Subcutaneous adipose tissue (tissue), 4 donors: ENCODE results near the gene EYS. TPM values are rescaled to one million over a fixed set of nuclear protein-coding genes. Genes with fewer than 3 reads are reported as not detected.

Experiments
- CTCF ChIP-seq: fragments of 450-650 bp; IDR thresholded peaks from one replicate; pipeline ENCODE4 v1.5.1; 2016; ENCODE audit warnings: low read depth, mild to moderate bottlenecking, control low read depth, antibody characterized with exemption, moderate library complexity
- total RNA-seq, 4 donors: library from RNA; depleted of rRNA; stranded (reverse); fragments of >200 nt; gene quantifications; one replicate each; pipeline ENCODE4 v1.1.0, GENCODE V29; 2016

The EYS gene
- total RNA-seq, 4 donors from 2014 or later, result 0.17 to 3.8 (median 0.82) TPM

- no peak for TF ChIP-seq CTCF
Observed at GRCh38 chr6:64786736-64787135, 920.3 kb downstream of the EYS start.

- no peak for TF ChIP-seq CTCF
Observed at GRCh38 chr6:64782877-64783276, 924.1 kb downstream of the EYS start.

- no peak for TF ChIP-seq CTCF
Observed at GRCh38 chr6:64777941-64778785, 928.9 kb downstream of the EYS start.

DNA sequence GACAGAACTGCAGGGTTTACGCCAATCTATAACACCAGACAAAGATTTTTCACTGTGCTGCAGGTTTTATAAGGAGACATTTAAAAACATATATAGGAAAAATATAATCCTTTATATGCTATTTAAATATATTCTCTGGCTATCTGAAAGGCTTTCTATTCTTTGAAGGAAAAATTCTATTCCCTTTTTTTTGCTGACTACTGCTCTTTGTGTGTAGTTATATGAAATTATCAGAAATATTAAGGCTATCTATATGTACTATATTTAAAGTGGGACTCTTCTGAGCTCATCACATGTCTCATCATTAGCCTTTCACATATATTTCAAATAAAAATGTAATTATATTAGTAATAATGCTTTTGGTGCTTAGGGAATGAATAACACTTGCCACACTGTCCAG is 930.7 kb downstream of the EYS start:
- no peak for TF ChIP-seq CTCF

DNA sequence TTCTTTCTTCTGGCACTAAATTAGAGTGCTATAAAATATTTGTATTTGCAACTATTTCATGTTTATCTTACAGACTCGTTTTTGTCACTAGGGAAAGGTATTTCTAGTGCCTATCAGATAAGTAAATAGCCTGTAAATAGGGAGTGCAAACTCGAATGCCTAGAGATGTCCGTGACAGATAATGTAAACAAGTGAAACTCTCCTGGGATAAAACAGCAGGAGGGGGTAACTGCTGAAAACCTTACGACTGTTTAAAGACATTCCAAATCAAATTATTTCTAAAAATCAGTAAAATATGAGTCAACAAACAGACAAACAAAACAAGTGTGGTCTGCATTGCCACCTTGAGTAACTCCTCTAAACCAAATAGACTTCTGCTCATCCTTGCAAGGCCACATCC is 932.1 kb downstream of the EYS start:
- TF ChIP-seq CTCF, result no peak

- TF ChIP-seq CTCF, result no peak
Observed at GRCh38 chr6:64750910-64751309, 956.1 kb downstream of the EYS start.

DNA sequence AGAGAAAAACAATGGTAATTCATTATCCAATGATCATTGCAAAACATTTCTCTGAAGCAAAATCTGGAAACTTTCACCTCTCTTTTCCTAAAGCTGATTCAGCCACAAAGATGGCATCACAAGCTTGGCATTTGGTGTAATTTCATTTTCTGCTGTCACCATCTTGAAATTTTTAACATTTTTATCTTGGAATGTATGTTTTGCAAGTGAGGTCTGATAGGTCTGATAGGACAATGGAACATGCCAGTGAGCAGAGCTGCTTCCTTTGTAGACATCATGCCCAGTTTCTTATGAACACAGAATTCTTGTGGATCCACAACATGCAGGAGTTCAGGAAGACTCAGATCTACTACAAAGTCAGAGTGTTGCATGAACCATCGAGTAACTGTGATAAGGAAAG is 969.6 kb downstream of the EYS start:
- TF ChIP-seq CTCF, result no peak
